A549 (cell line): ENCODE measurements around the gene WNT8B.

Experiments used
- BHLHE40 ChIP-seq: IDR thresholded peaks from 2 replicates; pipeline ENCODE4 v1.6.1; 2012; ENCODE audit warnings: low read depth, low read length, inconsistent platforms
- CHD4 ChIP-seq: fragments of 200-600 bp; sonication (generic); IDR thresholded peaks from 2 replicates; pipeline ENCODE4 v1.6.1; 2016; ENCODE audit warnings: antibody characterized with exemption, mild to moderate bottlenecking, borderline replicate concordance
- CTCF ChIP-seq: fragments of >200 bp; sonication (Bioruptor Twin); formaldehyde crosslinking; IDR thresholded peaks from 3 replicates; pipeline ENCODE4 v1.5.1; 2016
- EHMT2 ChIP-seq: fragments of 200-600 bp; sonication (generic); IDR thresholded peaks from 2 replicates; pipeline ENCODE4 v1.6.1; 2016; ENCODE audit warnings: antibody characterized with exemption, low read depth, mild to moderate bottlenecking, moderate library complexity
- ESRRA ChIP-seq: fragments of 150-350 bp; IDR thresholded peaks from 2 replicates; pipeline ENCODE4 v1.6.1; 2014; ENCODE audit warnings: mild to moderate bottlenecking, low read length, borderline replicate concordance
- MAX ChIP-seq: IDR thresholded peaks from 2 replicates; pipeline ENCODE4 v1.6.1; 2012
- NFE2L2 ChIP-seq: fragments of 150-350 bp; conservative IDR thresholded peaks from 2 replicates; pipeline ENCODE4 v1.6.1; 2014; ENCODE audit warnings: low read length
- POLR2A ChIP-seq: IDR thresholded peaks from 2 replicates; pipeline ENCODE4 v1.6.1; 2012; ENCODE audit warnings: mild to moderate bottlenecking, low read length
- TF ChIP-seq, protein P1 (sequence below): fragments of 250-450 bp; sonication (Bioruptor Pico); IDR thresholded peaks from 2 replicates; pipeline ENCODE4 v1.5.0; 2021; ENCODE audit warnings: mild to moderate bottlenecking, moderate library complexity, borderline replicate concordance
- TF ChIP-seq, protein P2 (sequence below): fragments of 200-600 bp; sonication (generic); IDR thresholded peaks from 2 replicates; pipeline ENCODE4 v1.6.1; 2016; ENCODE audit warnings: antibody characterized with exemption, mild to moderate bottlenecking, moderate library complexity

DNA sequence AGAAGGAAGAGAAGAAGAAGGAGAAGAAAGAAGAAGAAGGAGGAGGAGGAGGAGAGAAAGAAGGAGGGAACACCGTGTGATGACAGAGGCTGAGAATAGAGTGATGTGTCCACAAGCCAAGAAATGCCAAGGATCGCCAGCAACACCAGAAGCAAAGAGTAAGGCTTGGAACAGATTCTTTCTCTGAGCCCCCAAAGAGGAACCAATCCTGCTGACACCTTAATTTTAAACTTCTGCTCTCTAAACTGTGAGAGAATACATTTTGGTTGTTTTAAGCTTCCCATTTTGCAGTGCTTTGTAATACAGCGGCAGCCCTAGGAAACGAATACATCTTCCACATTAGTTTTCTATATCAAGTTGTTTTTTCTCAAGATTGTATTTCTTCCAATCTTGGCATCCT lies 13.9 kb upstream of the WNT8B start:
- TF ChIP-seq NFE2L2 (no peak), ESRRA (no peak), EHMT2 (no peak), CHD4 (no peak), CTCF (no peak), BHLHE40 (no peak), POLR2A (no peak), MAX (no peak)
- TF ChIP-seq, protein P1, sequence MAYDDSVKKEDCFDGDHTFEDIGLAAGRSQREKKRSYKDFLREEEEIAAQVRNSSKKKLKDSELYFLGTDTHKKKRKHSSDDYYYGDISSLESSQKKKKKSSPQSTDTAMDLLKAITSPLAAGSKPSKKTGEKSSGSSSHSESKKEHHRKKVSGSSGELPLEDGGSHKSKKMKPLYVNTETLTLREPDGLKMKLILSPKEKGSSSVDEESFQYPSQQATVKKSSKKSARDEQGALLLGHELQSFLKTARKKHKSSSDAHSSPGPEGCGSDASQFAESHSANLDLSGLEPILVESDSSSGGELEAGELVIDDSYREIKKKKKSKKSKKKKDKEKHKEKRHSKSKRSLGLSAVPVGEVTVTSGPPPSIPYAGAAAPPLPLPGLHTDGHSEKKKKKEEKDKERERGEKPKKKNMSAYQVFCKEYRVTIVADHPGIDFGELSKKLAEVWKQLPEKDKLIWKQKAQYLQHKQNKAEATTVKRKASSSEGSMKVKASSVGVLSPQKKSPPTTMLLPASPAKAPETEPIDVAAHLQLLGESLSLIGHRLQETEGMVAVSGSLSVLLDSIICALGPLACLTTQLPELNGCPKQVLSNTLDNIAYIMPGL, result no peak
- TF ChIP-seq, protein P2, sequence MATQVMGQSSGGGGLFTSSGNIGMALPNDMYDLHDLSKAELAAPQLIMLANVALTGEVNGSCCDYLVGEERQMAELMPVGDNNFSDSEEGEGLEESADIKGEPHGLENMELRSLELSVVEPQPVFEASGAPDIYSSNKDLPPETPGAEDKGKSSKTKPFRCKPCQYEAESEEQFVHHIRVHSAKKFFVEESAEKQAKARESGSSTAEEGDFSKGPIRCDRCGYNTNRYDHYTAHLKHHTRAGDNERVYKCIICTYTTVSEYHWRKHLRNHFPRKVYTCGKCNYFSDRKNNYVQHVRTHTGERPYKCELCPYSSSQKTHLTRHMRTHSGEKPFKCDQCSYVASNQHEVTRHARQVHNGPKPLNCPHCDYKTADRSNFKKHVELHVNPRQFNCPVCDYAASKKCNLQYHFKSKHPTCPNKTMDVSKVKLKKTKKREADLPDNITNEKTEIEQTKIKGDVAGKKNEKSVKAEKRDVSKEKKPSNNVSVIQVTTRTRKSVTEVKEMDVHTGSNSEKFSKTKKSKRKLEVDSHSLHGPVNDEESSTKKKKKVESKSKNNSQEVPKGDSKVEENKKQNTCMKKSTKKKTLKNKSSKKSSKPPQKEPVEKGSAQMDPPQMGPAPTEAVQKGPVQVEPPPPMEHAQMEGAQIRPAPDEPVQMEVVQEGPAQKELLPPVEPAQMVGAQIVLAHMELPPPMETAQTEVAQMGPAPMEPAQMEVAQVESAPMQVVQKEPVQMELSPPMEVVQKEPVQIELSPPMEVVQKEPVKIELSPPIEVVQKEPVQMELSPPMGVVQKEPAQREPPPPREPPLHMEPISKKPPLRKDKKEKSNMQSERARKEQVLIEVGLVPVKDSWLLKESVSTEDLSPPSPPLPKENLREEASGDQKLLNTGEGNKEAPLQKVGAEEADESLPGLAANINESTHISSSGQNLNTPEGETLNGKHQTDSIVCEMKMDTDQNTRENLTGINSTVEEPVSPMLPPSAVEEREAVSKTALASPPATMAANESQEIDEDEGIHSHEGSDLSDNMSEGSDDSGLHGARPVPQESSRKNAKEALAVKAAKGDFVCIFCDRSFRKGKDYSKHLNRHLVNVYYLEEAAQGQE, result no peak
